GM19238 (cell line): Measurements from ENCODE around the gene LETMD1.
A peak's percentile ranks its signal among the peaks of the same experiment; 100 is the strongest.
"Not testable (repeated sequence)": the region's sequence is repeated elsewhere in the genome, so short reads cannot be mapped to it uniquely, and the experiment has no call there.

Experiments used
- DNase-seq: peaks from one replicate; pipeline ENCODE4 v3.0.0; 2011; ENCODE audit warnings: low spot score; ENCODE audit not compliant: insufficient read length

Gene LETMD1

GRCh38 chr12:51077930-51078329, 29.8 kb downstream of the LETMD1 start:
- DNase-seq: no peak

DNA sequence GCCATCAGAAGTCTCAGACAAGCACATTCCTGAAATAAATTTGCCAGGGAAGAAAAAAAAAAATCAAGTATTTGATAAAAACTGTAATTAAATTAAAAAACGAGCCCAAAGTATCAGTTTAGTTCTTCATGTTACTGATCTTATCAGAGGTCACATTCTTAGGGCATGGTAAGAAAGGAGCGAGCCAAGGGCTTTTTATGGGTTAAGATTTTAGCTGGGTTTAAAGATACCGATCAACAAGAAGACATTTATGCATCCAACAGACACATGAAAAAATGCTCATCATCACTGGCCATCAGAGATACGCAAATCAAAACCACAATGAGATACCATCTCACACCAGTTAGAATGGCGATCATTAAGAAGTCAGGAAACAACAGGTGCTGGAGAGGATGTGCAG, 30.2 kb downstream of the LETMD1 start:
- DNase-seq: not testable (repeated sequence)

- not testable (repeated sequence) for DNase-seq
Observed at GRCh38 chr12:51078866-51079265, 30.7 kb downstream of the LETMD1 start.

- no peak for DNase-seq
Observed at GRCh38 chr12:51080136-51080535, 32.0 kb downstream of the LETMD1 start.

- no peak for DNase-seq
Observed at GRCh38 chr12:51081421-51081820, 33.3 kb downstream of the LETMD1 start.

- no peak for DNase-seq
Observed at GRCh38 chr12:51082561-51083125, 34.5 kb downstream of the LETMD1 start.

- peak; percentile 94 for DNase-seq
Observed at GRCh38 chr12:51083126-51083833, 35.2 kb downstream of the LETMD1 start, which contains the start of gene CSRNP2. Gene CSRNP2, minus strand, starts transcription at chr12:51083596. Its CDS starts 7,035 bp downstream, at chr12:51076561.

DNA sequence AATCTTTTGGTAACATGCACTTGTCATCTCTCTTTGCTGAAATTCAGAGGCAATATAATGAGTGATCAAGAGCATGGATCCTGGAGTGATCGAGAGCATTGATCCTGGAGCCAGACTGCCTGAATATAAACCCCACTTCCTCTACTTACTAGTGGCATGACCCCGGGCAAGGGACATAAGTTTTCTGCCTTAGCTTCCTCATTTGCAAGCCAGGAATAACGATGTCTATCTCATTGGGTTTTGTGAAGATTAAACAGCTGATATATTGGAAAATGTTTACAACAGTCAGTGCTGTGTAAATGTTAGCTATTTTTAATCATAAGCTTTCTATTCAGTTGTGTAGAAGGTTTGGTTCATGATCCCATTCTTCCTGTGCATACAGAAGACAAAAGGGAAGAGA, 37.6 kb downstream of the LETMD1 start:
- no peak for DNase-seq

DNA sequence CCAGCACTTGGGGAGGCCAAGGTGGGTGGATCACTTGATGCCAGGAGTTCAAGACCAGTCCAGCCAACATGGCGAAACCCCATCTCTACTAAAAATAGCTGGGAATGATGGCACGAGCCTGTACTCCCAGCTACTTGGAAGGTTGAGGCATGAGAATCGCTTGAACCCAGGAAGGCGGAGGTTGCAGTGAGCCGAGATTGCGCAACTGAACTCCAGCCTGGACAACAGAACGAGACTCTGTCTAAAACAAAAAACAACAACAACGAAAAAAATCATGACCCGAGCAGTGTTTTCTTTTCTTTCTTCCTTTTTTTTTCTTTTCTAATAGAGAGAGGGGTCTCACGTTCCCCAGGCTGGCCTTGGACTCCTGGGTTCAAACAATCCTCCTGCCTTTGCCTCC, 38.8 kb downstream of the LETMD1 start:
- no peak for DNase-seq

- no peak for DNase-seq
Observed at GRCh38 chr12:51087818-51088217, 39.7 kb downstream of the LETMD1 start.

DNA sequence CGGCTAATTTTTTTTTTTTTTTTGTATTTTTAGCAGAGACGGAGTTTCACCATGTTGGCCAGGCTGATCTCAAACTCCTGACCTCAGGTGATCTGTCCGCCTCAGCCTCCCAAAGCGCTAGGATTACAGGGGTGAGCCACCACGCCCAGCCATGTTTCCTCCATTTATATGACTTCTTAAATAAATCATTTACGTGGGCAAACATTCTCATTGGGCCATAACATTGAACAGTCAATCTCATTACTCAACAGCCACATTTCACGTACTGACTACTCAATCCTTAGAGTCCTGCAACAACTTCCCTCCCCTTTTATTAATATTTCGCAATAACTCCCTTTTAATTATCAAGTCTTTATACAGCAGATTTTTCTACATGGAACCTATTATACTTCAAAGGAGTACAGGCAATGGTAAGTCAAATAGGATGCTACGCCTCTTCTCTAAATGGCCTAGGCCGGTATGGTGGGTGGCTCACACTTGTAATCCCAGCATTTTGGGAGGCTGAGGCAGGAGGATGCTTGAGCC, 42.6 kb downstream of the LETMD1 start:
- no peak for DNase-seq

DNA sequence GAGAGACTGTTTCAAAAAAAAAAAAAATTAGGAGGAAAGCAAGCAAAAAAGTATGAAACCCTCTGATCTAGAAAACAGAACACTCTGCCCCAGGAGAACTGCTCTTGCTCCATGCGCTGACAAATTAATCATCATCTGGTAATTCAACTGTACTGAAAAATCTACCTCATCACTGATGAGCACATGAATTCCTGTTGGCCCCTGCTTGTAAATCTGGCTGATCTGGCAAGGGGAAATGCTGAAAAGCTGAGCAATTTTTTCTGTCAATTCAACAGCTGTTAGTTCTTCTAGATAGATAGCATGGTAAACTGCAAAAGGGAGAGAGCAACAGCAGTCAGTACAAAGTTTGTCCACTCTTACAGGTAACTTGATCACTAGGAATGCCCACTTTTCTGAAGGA, 50.5 kb downstream of the LETMD1 start:
- no peak for DNase-seq

DNA sequence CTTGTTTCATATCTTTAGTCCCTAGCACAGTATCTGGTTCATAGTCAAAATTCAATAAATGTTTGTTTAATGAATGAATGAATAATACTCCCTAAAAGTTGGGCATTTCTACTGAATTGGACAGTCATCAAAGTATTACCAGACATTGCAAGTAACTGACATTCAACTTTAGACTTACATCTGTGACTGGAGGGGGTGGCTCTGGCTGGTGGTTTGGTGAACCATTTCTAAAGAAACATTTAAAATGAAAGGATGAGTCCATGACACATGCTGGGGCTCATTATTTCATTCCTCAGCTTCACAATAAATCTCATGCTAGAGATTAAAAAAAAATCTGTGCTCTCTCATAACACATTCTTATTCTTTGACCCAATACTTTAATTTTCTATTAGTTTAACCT, 55.9 kb downstream of the LETMD1 start:
- no peak for DNase-seq

DNA sequence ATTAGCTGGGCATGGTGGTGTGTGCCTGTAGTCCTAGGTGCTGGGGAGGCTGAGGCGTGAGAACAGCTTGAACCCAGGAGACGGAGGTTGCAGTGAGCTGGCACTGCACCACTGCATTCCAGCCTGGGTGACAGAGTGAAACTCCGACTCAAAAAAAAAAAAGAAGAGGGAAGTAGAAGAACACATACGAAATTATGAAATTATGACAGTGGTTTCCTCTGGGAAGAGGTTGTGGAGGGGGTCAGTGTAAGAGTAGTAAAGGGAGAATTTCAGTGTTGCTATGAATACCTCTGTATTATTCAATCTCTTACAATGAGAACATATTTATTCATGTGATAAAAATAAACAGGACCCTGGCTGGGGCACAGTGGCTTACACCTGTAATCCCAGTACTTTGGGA, 60.0 kb downstream of the LETMD1 start:
- no peak for DNase-seq
